Mucosa of rectum (tissue), 2 donors: ENCODE measurements around the gene ADD3.
"Not testable (repeated sequence)": the region's sequence is repeated elsewhere in the genome, so short reads cannot be mapped to it uniquely, and the experiment has no call there.

Experiments
- H3K27ac ChIP-seq, 2 donors: one replicate each; pipeline ENCODE4 v1.7.0; 2013; ENCODE audit warnings: inconsistent platforms in 2 of 2, low read depth in 2 of 2, low read length in 2 of 2
- H3K27me3 ChIP-seq, 2 donors: one replicate each; pipeline ENCODE4 v1.7.0; 2013; ENCODE audit warnings: low read length in 2 of 2; ENCODE audit not compliant: control insufficient read depth in 2 of 2, insufficient read depth in 2 of 2
- H3K36me3 ChIP-seq, 2 donors: one replicate each; pipeline ENCODE4 v1.7.0; 2013; ENCODE audit warnings: low read length in 2 of 2; ENCODE audit not compliant: control insufficient read depth in 2 of 2, insufficient read depth in 2 of 2
- H3K4me1 ChIP-seq, 2 donors: one replicate each; pipeline ENCODE4 v1.7.0; 2013; ENCODE audit warnings: low read length in 2 of 2, mild to moderate bottlenecking in 1 of 2; ENCODE audit not compliant: control insufficient read depth in 2 of 2, insufficient read depth in 2 of 2
- H3K4me3 ChIP-seq, 2 donors: one replicate each; pipeline ENCODE4 v1.7.0; 2013; ENCODE audit warnings: low read length in 2 of 2
- H3K9ac ChIP-seq, 2 donors: one replicate each; pipeline ENCODE4 v1.7.0; 2013; ENCODE audit warnings: low read length in 2 of 2, low read depth in 1 of 2, mild to moderate bottlenecking in 1 of 2
- H3K9me3 ChIP-seq, 2 donors: one replicate each; pipeline ENCODE4 v1.7.0; 2013; ENCODE audit warnings: low read length in 2 of 2; ENCODE audit not compliant: control insufficient read depth in 2 of 2
- donor health status: healthy.
- donor health status: Normal muscosa, but diverticular disease.

The ADD3 gene

GRCh38 chr10:109976681-109977080, 31.1 kb upstream of the ADD3 start:
- Histone ChIP-seq H3K4me3 (no peak overlapping the region), H3K9ac (peak overlapping the region in 1 of 2 donors; percentile 62), H3K27me3 (no peaks in the 10 kb centered on the region), H3K27ac (peak overlapping the region; percentile 85 to 86), H3K4me1 (peaks cover 30 to 38% of the 10 kb centered on the region in 2 donors), H3K9me3 (no peaks in the 10 kb centered on the region), H3K36me3 (no peaks in the 10 kb centered on the region)

- Histone ChIP-seq H3K9ac (peak overlapping the region; percentile 35 to 62), H3K4me1 (peaks cover 30 to 38% of the 10 kb centered on the region in 2 donors), H3K4me3 (peak overlapping the region; percentile 36 to 56), H3K9me3 (no peaks in the 10 kb centered on the region), H3K27ac (peak overlapping the region; percentile 85 to 86), H3K27me3 (no peaks in the 10 kb centered on the region), H3K36me3 (no peaks in the 10 kb centered on the region)
Observed at GRCh38 chr10:109977382-109977806, 30.4 kb upstream of the ADD3 start.

DNA sequence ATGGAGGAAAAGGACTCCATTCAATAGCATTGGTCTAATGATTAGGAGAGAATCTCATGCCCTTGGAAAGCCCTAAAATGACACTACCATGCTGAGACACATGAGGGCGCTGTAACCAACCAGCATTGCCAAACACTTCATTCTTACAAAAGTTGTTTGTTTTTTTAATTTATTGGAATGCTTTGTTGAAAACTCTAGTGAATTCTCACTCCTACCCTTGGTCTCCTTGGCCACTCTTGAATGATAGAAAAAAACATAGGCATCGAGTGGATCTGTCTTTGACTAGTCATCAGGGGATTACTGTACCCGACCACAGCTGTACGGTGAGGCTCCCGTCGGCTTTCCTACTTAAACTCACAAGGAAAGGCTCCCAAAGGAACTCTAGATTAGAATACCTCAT, 29.3 kb upstream of the ADD3 start:
- H3K4me3 ChIP-seq, result no peak overlapping the region
- no peaks in the 10 kb centered on the region for H3K9me3 ChIP-seq
- H3K36me3 ChIP-seq, result no peaks in the 10 kb centered on the region
- H3K27me3 ChIP-seq, result no peaks in the 10 kb centered on the region
- peak overlapping the region; percentile 85 to 86 for H3K27ac ChIP-seq
- no peak overlapping the region for H3K9ac ChIP-seq
- H3K4me1 ChIP-seq, result peaks cover 30 to 38% of the 10 kb centered on the region in 2 donors

GRCh38 chr10:109979215-109979614, 28.6 kb upstream of the ADD3 start:
- Histone ChIP-seq H3K4me3 (no peak overlapping the region), H3K27me3 (no peaks in the 10 kb centered on the region), H3K4me1 (peaks cover 30 to 38% of the 10 kb centered on the region in 2 donors), H3K9ac (no peak overlapping the region), H3K9me3 (no peaks in the 10 kb centered on the region), H3K36me3 (no peaks in the 10 kb centered on the region), H3K27ac (no peak overlapping the region)

GRCh38 chr10:109981650-109982049, 26.1 kb upstream of the ADD3 start:
- H3K9me3 ChIP-seq, result no peaks in the 10 kb centered on the region
- H3K4me3 ChIP-seq, result no peak overlapping the region
- H3K4me1 ChIP-seq, result peaks cover 16 to 17% of the 10 kb centered on the region in 2 donors

GRCh38 chr10:109982123-109982522, 25.7 kb upstream of the ADD3 start:
- H3K27ac ChIP-seq, result no peak overlapping the region
- peaks cover 12% of the 10 kb centered on the region in 2 donors for H3K4me1 ChIP-seq
- no peak overlapping the region for H3K9ac ChIP-seq
- H3K4me3 ChIP-seq, result no peak overlapping the region
- no peaks in the 10 kb centered on the region for H3K9me3 ChIP-seq
- H3K36me3 ChIP-seq, result no peaks in the 10 kb centered on the region
- H3K27me3 ChIP-seq, result no peaks in the 10 kb centered on the region

More at GRCh38 chr10:109981650-109982049, 26.1 kb upstream of the ADD3 start:
- no peaks in the 10 kb centered on the region for H3K36me3 ChIP-seq
- no peak overlapping the region for H3K27ac ChIP-seq
- no peak overlapping the region for H3K9ac ChIP-seq
- no peaks in the 10 kb centered on the region for H3K27me3 ChIP-seq

DNA sequence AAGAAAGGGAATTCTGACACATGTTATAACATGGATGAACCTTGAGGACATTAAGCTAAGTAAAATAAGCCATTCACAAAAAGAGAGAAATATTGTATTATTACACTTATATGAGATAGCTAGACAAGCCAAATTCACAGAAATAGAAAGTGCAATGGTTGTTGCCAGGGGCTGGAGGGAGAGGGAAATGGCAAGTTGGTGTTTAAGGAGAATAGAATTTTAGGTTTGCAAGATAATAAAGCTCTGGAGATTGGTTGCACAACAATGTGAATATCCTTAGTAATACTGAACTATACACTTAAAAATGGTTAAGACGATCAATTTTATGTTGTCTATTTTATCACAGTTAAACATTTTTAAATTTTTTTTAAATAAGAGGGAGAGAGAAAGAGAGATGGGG, 25.0 kb upstream of the ADD3 start:
- Histone ChIP-seq H3K4me3 (no peak overlapping the region), H3K9me3 (no peaks in the 10 kb centered on the region), H3K4me1 (peaks cover 5 to 6% of the 10 kb centered on the region in 2 donors), H3K27me3 (no peaks in the 10 kb centered on the region), H3K36me3 (no peaks in the 10 kb centered on the region), H3K27ac (no peak overlapping the region), H3K9ac (no peak overlapping the region)

GRCh38 chr10:109984013-109984412, 23.8 kb upstream of the ADD3 start:
- no peak overlapping the region for H3K9ac ChIP-seq
- no peaks in the 10 kb centered on the region for H3K27me3 ChIP-seq
- H3K4me3 ChIP-seq, result no peak overlapping the region
- H3K4me1 ChIP-seq, result no peaks in the 10 kb centered on the region
- H3K9me3 ChIP-seq, result no peaks in the 10 kb centered on the region
- H3K36me3 ChIP-seq, result no peaks in the 10 kb centered on the region
- no peak overlapping the region for H3K27ac ChIP-seq

- H3K36me3 ChIP-seq, H3K4me1 ChIP-seq, H3K4me3 ChIP-seq, H3K9ac ChIP-seq, H3K27me3 ChIP-seq, H3K27ac ChIP-seq, H3K9me3 ChIP-seq: not testable (repeated sequence)
Observed at GRCh38 chr10:109985768-109986167, 22.0 kb upstream of the ADD3 start.

DNA sequence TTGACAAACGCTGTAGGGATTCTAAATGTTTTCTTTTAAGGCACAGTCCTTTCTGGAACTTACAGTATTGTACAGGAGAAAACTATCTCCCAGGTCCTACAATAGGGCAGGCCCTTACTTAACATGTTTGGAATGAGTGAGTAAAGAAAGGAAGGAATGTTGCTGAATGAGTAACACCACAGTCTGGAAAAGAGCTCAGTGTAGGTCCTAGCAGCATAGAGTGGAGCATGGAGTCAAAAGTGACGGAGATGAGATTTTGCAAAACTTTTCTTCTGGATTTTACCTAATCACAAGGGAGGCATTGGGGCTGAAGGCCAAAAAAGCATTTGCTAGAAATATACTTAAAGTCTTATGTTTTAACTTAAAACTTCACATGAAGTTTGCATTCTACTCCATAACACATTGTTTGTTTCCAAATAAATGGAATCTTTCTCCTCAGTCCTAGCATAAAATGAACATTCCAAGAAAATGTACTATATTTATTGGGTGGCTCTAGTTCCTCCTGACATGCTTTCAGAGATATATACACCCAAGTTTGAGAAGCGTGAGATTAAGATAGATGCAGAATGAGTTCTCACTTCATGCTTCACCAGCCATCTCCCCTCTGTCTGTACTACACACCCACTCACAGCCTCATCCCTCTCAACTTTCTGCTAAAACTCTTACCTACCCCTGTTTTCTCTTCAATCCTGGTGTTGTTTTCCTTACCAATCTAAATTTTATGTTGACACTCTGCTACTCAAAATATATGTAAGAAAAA, 20.2 kb upstream of the ADD3 start:
- Histone ChIP-seq H3K4me1 (no peaks in the 10 kb centered on the region), H3K9me3 (no peaks in the 10 kb centered on the region), H3K27me3 (no peaks in the 10 kb centered on the region), H3K36me3 (no peaks in the 10 kb centered on the region), H3K27ac (no peak overlapping the region), H3K9ac (no peak overlapping the region), H3K4me3 (no peak overlapping the region)
